Measurements from ENCODE around the gene SCGB3A1. TPM values are rescaled to one million over a fixed set of nuclear protein-coding genes. Genes with fewer than 3 reads are reported as not detected.
A peak's percentile ranks its signal among the peaks of the same experiment; 100 is the strongest.

Gene SCGB3A1
- total and polyA plus RNA-seq, 8 donors = 1.1 to 104 (median 2.9) TPM

DNA sequence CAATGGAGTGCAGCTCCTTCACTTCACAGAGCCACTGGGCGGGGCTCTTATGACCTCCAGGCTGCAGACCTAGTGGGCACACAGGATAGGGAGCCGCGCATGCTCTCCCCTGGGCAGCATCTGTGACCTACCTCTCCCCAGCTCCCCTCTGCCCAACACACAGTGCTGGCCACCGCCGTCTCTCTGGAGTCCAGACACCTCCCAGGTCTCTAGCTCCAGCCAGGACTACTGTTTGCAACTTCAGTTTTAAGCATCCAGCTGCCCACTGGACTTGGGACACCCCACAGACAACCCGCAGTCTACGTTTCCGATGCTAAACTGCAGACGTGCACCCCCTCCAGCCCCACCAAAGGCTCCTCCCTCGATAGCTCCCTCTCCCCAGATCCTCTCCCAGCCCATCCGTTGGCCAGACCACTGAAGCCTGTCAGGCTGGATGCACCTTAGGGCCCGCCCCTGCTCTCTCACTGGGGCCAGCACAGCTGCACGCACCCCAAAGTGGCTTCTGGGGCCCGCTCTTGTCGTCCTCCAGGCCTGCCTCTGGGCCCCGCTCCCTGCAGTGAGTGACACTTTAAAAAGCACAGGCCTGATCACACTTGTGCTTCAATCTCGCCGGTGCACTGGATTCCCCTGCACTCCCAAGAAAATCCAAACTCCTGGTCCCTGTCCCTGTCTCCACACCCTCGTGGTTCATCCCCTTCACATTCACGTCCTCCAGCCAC lies 46.8 kb upstream of the SCGB3A1 start:
- Histone ChIP-seq H3K27me3 (no peaks in the 10 kb centered on the region), H3K27ac (no peak overlapping the region), H3K9me3 (no peaks in the 10 kb centered on the region), H3K4me1 (no peaks in the 10 kb centered on the region), H3K36me3 (no peaks in the 10 kb centered on the region), H3K4me3 (no peak overlapping the region)
- ATAC-seq (no peak), DNase-seq (peak in 2 of 4 donors; percentile 25 to 65)
- intact Hi-C loops (cut with DNase I) = no loop called here
- TF ChIP-seq, protein P1, sequence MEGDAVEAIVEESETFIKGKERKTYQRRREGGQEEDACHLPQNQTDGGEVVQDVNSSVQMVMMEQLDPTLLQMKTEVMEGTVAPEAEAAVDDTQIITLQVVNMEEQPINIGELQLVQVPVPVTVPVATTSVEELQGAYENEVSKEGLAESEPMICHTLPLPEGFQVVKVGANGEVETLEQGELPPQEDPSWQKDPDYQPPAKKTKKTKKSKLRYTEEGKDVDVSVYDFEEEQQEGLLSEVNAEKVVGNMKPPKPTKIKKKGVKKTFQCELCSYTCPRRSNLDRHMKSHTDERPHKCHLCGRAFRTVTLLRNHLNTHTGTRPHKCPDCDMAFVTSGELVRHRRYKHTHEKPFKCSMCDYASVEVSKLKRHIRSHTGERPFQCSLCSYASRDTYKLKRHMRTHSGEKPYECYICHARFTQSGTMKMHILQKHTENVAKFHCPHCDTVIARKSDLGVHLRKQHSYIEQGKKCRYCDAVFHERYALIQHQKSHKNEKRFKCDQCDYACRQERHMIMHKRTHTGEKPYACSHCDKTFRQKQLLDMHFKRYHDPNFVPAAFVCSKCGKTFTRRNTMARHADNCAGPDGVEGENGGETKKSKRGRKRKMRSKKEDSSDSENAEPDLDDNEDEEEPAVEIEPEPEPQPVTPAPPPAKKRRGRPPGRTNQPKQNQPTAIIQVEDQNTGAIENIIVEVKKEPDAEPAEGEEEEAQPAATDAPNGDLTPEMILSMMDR (IDR thresholded peaks at IDR 0.05) = no peak

DNA sequence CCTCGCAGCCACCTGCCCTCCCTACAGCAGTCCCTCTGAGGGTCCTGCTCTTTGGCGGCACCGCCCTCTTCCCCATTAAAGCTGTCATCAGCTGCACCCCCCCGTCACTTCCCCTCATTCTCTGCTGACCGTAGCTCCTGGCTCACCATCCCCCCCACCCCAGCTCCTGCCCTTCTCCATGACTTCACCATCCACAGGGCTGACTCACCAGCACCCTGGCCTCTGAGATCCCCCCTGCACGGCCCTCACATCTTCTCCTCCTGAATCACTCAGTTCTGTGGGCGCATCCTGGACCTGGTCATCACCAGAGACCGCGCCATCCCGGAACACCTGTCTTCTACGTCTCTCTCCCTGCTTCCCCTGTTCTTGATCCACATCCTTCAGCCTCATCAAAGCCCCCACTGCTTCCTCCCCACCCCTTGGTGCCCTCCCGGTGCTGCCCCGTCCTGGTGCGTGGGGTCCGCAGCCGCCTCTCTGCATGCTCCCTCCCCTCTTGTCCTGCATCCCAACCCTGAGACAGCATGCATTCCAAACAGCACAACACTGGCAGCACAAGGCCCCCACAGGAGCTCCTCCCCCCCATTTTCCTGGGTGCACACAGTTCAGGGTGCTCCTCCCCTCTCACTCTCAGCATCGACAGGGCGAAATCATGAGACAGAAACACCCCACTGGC lies 45.2 kb upstream of the SCGB3A1 start:
- H3K9me3 ChIP-seq = no peaks in the 10 kb centered on the region
- ATAC-seq (peak; percentile 12), DNase-seq (peak in 2 of 4 donors; percentile 30 to 65)
- no peak overlapping the region for H3K4me3 ChIP-seq
- no peaks in the 10 kb centered on the region for H3K4me1 ChIP-seq
- H3K27ac ChIP-seq = no peak overlapping the region
- no peaks in the 10 kb centered on the region for H3K27me3 ChIP-seq
- no peaks in the 10 kb centered on the region for H3K36me3 ChIP-seq
- intact Hi-C loops (cut with DNase I) = no loop called here
- TF ChIP-seq, protein P1 (IDR thresholded peaks at IDR 0.05) = no peak

DNA sequence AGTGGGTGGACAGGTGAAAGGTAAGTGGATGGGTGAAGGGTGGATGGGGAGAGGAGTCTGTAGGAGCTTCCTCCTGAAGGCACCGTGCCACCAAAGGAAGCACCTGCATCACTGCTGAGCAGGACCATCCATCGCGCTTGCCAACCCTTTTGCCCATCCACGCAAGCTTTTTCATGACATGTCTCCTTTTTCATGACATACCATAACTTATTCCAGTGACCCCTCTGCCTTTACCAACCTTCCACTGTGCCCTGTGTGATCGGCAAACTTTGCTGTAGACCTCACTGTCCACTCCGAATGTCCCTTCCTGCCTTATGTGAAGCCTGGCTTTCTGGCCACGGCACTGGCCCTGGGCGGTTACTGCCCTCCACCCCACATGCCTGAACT lies 44.7 kb upstream of the SCGB3A1 start:
- H3K4me3 ChIP-seq = no peak overlapping the region
- no peaks in the 10 kb centered on the region for H3K27me3 ChIP-seq
- no peaks in the 10 kb centered on the region for H3K9me3 ChIP-seq
- intact Hi-C loops (cut with DNase I) = no loop called here
- H3K36me3 ChIP-seq = no peaks in the 10 kb centered on the region
- H3K27ac ChIP-seq = no peak overlapping the region
- ATAC-seq (no peak), DNase-seq (peak in 1 of 4 donors; percentile 20)
- TF ChIP-seq, protein P1 (IDR thresholded peaks at IDR 0.05) = no peak
- H3K4me1 ChIP-seq = no peaks in the 10 kb centered on the region

DNA sequence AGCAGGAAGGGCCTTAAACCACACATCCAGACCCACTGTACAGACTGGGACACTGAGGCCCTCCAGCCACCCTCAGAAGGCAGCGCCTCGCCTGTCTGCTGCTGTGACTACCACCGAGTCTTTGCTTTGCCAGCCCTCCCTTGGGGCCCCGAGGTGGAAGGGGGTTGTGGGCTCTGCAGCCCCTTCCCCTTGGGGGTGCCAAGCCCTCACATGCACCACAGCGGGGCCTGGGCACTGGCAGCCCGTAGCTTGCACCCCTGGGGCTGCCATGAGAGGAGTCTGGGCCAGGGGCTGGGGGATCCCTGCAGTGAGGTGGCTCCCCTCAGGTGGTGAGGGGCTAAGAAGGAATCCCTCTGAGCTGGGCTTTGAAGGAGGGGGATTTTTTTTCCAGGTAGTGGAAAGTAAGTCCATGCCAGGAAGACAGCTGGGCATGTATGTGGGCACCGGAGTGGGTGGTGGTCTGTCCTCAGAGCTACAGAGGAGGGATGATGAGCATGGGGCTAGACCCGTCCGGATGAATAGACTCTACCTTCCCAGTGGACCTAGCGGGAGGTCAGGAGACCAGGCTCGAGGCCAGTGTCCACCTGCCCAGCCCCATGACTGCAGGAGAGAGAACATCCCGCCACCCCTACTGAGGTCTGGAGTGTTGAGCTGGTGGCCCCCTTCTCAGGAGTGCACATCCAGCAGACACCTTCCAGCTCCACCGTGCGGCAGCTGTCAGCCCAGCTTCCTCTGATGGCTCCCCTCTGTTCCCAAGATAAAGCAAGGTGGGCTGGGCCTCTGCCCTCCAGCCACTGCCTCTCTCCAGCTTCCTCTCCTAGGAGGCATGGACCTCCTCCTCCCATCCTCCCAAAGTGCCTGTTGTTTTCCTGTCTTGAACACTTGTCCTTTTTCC lies 42.2 kb upstream of the SCGB3A1 start:
- Histone ChIP-seq H3K4me3 (no peak overlapping the region), H3K4me1 (no peaks in the 10 kb centered on the region), H3K27ac (peak overlapping the region in 1 of 2 donors; percentile 23), H3K27me3 (no peaks in the 10 kb centered on the region), H3K9me3 (no peaks in the 10 kb centered on the region), H3K36me3 (no peaks in the 10 kb centered on the region)
- intact Hi-C loops (cut with DNase I) = no loop called here
- DNase-seq = peak in 2 of 4 donors; percentile 15 to 48
- TF ChIP-seq, protein P1 (IDR thresholded peaks at IDR 0.05) = no peak
- ATAC-seq = no peak
